GM18505 (cell line): ENCODE measurements around the gene SELPLG.

Experiments used
- ATAC-seq: cut with Tn5 transposase; IDR thresholded peaks from one replicate; pipeline ENCODE4 v1.9.1; 2021; ENCODE audit not compliant: unreplicated experiment
- POLR2A ChIP-seq: IDR thresholded peaks from 4 replicates; pipeline ENCODE4 v1.6.1; 2011; ENCODE audit warnings: borderline replicate concordance; ENCODE audit not compliant: insufficient read depth, insufficient read length; ENCODE audit errors: extremely low read depth

Gene SELPLG

GRCh38 chr12:108607981-108608600 lies 25.6 kb downstream of the SELPLG start:
- no peak for ATAC-seq
- TF ChIP-seq POLR2A, result no peak

- ATAC-seq, result no peak
- no peak for TF ChIP-seq POLR2A
These were observed 27.2 kb downstream of the SELPLG start for GRCh38 chr12:108606492-108606891.

DNA sequence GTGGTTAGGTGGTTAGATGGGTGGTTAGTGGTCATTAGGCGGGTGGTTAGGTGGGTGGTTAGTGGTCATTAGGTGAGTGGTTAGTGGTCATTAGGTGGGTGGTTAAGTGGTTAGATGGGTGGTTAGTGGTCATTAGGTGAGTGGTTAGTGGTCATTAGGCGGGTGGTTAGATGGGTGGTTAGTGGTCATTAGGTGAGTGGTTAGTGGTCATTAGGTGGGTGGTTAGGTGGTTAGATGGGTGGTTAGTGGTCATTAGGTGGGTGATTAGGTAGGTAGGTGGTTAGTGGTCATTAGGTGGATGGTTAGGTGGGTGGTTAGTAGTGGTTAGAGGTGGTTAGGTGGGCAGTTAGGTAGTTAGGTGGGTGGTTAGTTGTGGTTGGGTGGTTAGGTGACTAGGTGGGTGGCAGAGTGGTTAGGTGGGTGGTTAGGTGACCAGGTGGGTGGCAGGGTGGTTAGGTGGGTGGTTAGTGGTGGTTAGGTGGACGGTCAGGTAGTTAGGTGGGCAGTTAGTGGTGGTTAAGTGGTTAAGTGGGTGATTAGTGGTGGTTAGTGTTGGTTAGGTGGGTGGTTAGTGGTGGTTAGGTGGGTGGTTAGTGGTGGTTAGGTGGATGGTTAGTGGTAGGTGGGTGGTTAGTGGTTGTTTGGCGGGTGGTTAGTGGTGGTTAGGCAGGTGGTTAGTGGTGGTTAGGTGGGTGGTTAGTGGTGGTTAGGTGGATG lies 27.8 kb downstream of the SELPLG start:
- ATAC-seq, result no peak
- TF ChIP-seq POLR2A, result no peak

DNA sequence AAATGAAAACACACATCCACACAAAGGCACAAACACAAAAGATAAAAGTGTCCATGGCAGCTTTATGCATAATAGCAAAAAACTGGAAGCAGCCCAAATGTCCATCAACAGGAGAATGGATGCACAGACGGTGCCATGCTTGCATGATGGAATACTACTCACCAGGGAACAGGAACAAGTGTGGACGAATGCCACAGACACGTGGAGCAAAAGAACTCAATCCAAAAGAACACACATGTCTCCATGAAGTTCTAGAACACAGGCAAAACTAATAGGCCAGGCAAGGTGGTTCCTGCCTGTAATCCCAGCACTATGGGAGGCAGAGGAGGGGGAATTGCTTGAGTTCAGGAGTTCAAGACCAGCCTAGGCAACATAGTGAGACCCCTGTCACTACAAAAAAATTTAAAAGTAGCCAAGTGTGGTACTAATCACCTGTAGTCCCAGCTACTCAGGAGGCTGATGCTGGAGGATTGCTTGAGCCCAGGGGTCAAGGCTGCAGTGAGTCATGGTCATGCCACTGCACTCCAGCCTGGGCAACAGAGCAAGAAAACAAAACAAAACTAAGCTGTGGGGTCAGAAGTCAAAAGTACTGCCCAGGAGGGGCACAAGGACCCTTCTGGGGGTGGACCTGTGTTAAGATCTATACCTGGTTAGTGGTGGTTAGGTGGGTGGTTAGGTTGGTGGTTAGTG lies 28.5 kb downstream of the SELPLG start:
- no peak for TF ChIP-seq POLR2A
- ATAC-seq, result no peak

- no peak for TF ChIP-seq POLR2A
These were observed 29.3 kb downstream of the SELPLG start for GRCh38 chr12:108604208-108604941.

GRCh38 chr12:108603743-108604142 lies 30.0 kb downstream of the SELPLG start:
- ATAC-seq, result no peak
- no peak for TF ChIP-seq POLR2A

More at GRCh38 chr12:108604208-108604941, 29.3 kb downstream of the SELPLG start:
- ATAC-seq, result no peak

DNA sequence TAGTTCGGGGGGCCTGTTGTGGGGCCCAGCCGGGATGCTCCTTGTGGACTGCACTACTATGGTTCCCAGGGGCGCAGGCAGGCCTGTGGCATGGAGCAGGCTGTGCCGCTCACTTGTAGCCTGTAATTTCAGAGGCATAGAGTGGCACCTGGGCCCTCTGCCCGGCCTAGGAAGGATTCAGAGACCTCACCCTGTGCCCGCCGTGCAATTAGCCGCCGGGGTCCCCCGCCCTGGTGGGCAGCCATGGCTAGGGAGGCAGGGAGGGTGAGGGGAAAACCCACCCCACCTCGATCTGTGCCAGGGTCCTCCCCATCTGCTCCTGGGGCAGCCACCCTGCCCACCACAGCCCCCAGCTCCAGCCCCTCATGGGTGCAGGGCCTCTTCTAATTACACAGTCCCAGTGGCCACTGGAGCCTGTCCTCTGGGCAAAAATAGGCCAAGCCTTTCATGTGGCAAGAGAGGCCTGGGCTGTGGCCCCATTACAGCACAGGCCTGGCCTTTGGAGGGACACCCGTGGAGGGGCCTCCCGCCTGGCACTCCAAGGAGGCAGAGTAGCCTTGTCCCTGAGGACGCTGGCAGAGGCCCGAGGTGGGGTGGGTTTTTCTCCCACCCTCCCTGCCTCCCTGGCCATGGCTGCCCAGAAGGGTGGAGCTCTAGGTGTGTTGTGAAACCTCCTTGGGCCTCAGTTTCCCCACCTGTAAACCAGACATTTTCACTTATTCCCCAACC lies 30.6 kb downstream of the SELPLG start:
- no peak for TF ChIP-seq POLR2A

GRCh38 chr12:108602209-108602705 lies 31.4 kb downstream of the SELPLG start:
- no peak for TF ChIP-seq POLR2A
- no peak for ATAC-seq

More for the DNA sequence above, 30.6 kb downstream of the SELPLG start:
- no peak for ATAC-seq

GRCh38 chr12:108600702-108601007 lies 33.0 kb downstream of the SELPLG start:
- ATAC-seq, result no peak
- no peak for TF ChIP-seq POLR2A

DNA sequence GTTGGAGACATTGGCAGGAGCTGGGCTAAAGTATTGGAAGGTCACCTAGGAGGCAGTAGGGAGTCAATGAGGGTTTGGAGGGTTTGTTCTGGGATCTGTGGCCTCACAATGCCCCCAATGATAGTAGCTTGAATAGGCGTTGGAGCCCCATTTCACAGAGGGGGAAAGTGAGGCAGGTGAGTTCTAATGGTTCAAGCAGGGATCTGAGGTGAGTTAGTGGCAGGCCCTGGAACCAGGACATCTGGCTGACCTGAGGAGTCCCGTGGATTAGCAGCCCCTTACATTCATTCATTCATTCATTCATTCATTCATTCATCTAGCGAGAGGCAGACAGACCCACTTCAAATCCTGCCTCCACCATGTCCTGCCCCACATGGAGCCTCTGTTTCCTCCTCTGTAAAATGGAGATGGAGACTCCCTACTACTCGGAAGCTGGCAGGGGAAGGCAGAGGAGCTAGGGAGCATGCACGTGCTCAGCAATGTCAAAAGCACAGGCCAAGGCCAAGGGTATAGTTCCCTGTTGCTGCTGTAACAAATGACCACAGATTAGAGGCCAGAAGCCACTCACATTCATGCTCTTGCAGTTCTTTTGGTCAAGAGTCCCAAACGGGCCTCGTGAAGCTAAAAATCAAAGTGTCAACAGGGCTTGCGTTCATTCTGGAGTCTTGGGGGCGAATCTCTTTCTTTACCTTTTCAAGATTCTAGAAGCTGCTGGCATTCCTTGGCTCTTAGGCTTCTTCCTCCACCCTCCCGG lies 33.6 kb downstream of the SELPLG start:
- no peak for TF ChIP-seq POLR2A
- no peak for ATAC-seq

DNA sequence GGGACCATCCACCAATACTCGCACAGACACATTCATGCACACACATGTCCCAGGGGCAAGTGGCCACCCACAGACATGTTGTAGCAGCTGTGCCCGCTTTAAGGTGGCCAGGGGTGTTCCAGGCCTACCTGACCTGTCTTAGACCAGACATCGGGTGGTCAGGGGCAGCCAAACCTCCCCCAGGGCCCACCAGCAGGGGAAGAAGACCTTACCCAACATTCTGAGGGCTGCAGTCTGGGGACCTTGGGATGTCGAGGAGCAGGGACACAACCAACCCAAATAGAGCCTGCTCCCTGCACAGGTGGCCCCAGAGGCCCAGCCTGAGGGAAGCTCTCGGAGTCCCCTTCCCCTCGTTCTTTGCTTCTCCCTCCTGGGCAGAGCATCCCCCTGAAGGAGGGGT lies 34.2 kb downstream of the SELPLG start:
- no peak for ATAC-seq
- no peak for TF ChIP-seq POLR2A
